NCI-H2107 treated with DMSO at 0.1 percent for 48 hours (cell line): ENCODE data around the gene NR1D1.

Experiments used
- DNase-seq: peaks from one replicate; lab custom pipeline; 2025; ENCODE audit not compliant: unreplicated experiment; lab: John Stamatoyannopoulos, UW

Gene NR1D1

GRCh38 chr17:40076591-40076990 is 23.8 kb downstream of the NR1D1 start:
- DNase-seq = no peak

GRCh38 chr17:40075942-40076498 is 24.4 kb downstream of the NR1D1 start:
- DNase-seq = no peak

GRCh38 chr17:40075201-40075941 is 25.0 kb downstream of the NR1D1 start:
- DNase-seq = peak; percentile 59

- no peak for DNase-seq
Measured at GRCh38 chr17:40074871-40075200, 25.6 kb downstream of the NR1D1 start.

- DNase-seq = no peak
Measured at GRCh38 chr17:40074175-40074512, 26.2 kb downstream of the NR1D1 start.

- no peak for DNase-seq
Measured at GRCh38 chr17:40073454-40074174, 26.8 kb downstream of the NR1D1 start.

- no peak for DNase-seq
Measured at GRCh38 chr17:40072735-40073346, 27.5 kb downstream of the NR1D1 start.

- peak; percentile 79 for DNase-seq
Measured at GRCh38 chr17:40072040-40072734, 28.2 kb downstream of the NR1D1 start.

- DNase-seq = no peak
Measured at GRCh38 chr17:40071313-40072039, 28.9 kb downstream of the NR1D1 start.

GRCh38 chr17:40070709-40071312 is 29.6 kb downstream of the NR1D1 start:
- no peak for DNase-seq

GRCh38 chr17:40069751-40070708 is 30.4 kb downstream of the NR1D1 start:
- DNase-seq = peak; percentile 84

- peak; percentile 85 for DNase-seq
Measured at GRCh38 chr17:40068917-40069750, 31.3 kb downstream of the NR1D1 start.

GRCh38 chr17:40068584-40068916 is 31.8 kb downstream of the NR1D1 start:
- DNase-seq = peak; percentile 63

- no peak for DNase-seq
Measured at GRCh38 chr17:40068129-40068581, 32.2 kb downstream of the NR1D1 start.

- DNase-seq = no peak
Measured at GRCh38 chr17:40067710-40068109, 32.7 kb downstream of the NR1D1 start.

GRCh38 chr17:40065769-40066510 is 34.4 kb downstream of the NR1D1 start:
- DNase-seq = no peak

GRCh38 chr17:40064971-40065768 is 35.2 kb downstream of the NR1D1 start:
- DNase-seq = no peak
